Measurements from ENCODE around the gene LRG1. TPM values are rescaled to one million over a fixed set of nuclear protein-coding genes. Genes with fewer than 3 reads are reported as not detected.

LRG1 gene
- total and polyA plus RNA-seq, 2 of the 13 experiments (the other 11 are each of a cell fraction or from before 2014, with no cell fraction given): 12.0 to 39.3 TPM

DNA sequence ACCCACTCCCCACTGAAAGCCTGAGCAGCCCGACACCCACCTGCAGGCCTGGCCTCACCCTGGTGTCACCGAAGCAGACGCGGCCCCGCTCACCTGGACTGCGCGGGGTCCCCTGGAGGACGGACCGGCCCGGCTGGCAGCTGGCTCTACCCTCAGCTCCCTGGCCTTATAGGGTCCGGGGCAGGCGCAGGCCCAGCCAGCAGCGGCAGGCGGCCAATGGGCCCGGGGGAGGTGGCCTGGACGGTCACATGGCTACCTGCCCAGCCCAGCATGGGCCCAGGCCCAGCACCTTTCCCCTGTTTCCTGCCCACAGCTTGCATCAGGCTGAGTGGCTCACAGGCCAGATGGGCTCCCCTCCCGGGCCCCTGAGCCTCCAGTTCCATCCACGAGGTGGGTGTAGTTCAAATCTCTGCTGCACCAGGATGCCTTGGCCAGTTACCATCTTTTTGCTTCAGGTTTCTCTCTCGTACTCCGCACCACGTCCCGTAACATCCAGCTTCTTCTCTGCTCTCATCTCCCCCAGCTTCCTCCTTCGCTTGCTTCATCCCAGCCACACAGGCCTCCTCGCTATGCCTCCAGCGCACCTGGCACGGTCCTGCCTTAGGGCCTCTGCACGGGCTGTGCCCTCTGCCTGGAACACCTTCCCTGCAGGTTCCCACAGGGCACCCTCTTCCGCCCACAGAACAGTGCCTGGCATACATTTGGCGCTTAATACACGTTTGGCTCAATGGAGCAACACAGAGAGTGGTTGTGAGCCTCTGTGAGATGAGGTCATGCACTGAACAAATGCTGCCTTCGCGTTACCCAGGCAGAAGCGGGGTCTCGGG, 21.3 kb downstream of the LRG1 start, which contains the start of gene PLIN4 (continued):
- TF ChIP-seq ETV5 (CRISPR knock-in tag; IDR thresholded peaks at IDR 0.05; ENCODE audit: borderline replicate concordance) (peak; percentile 20; the same call in 1 of the 2 replicates), USF2 (IDR thresholded peaks at IDR 0.05; ENCODE audit: low read depth, low read length) (peak; percentile 61), USF2 (CRISPR knock-in tag; IDR thresholded peaks at IDR 0.05; ENCODE audit: borderline replicate concordance) (peak; percentile 66; the same call in 1 of the 2 replicates), MAZ (IDR thresholded peaks at IDR 0.05; ENCODE audit: borderline replicate concordance, low read depth, low read length) (no peak), MAZ (CRISPR knock-in tag; IDR thresholded peaks at IDR 0.05; ENCODE audit: low read depth) (peak; percentile 41; the same call in 1 of the 2 replicates), TBX2 (CRISPR knock-in tag; IDR thresholded peaks at IDR 0.05; ENCODE audit: borderline replicate concordance) (no peak; the same call in 1 of the 2 replicates), PPARG (CRISPR knock-in tag; conservative IDR thresholded peaks at IDR 0.05) (peak; percentile 87), ZNF235 (CRISPR knock-in tag; IDR thresholded peaks at IDR 0.05; ENCODE audit: borderline replicate concordance) (no peak), ERF (CRISPR knock-in tag; IDR thresholded peaks at IDR 0.05) (peak; percentile 80), RBFOX2 (IDR thresholded peaks at IDR 0.05; ENCODE audit: low read depth, low read length) (peak; percentile 71), ZNF572 (CRISPR knock-in tag; IDR thresholded peaks at IDR 0.05) (0 out of 2 replicates have a peak, but pooled peaks have one; percentile 34), RXRB (CRISPR knock-in tag; IDR thresholded peaks at IDR 0.05; ENCODE audit: borderline replicate concordance) (peak; percentile 71; the same call in 1 of the 2 replicates), ZNF616 (CRISPR knock-in tag; IDR thresholded peaks at IDR 0.05; ENCODE audit: low read depth) (0 out of 2 replicates have a peak, but pooled peaks have one; percentile 59), ZNF230 (CRISPR knock-in tag; IDR thresholded peaks at IDR 0.05) (no peak), NBN (conservative IDR thresholded peaks at IDR 0.05) (no peak), TGIF2 (CRISPR knock-in tag; IDR thresholded peaks at IDR 0.05) (no peak), SRY (CRISPR knock-in tag; IDR thresholded peaks at IDR 0.05) (0 out of 2 replicates have a peak, but pooled peaks have one; percentile 11), ZNF672 (CRISPR knock-in tag; IDR thresholded peaks at IDR 0.05) (no peak), IKZF5 (CRISPR knock-in tag; IDR thresholded peaks at IDR 0.05) (no peak), ELF1 (CRISPR knock-in tag; IDR thresholded peaks at IDR 0.05) (no peak; the same call in 1 of the 2 replicates), CEBPG (CRISPR knock-in tag; IDR thresholded peaks at IDR 0.05) (peak; percentile 66), ISL2 (CRISPR knock-in tag; IDR thresholded peaks at IDR 0.05) (no peak; the same call in 1 of the 2 replicates), MXD4 (CRISPR knock-in tag; IDR thresholded peaks at IDR 0.05) (peak; percentile 48; the same call in 1 of the 2 replicates), ZNF550 (CRISPR knock-in tag; IDR thresholded peaks at IDR 0.05; ENCODE audit: borderline replicate concordance) (peak; percentile 57; the same call in 1 of the 2 replicates), ZNF350 (CRISPR knock-in tag; IDR thresholded peaks at IDR 0.05; ENCODE audit: borderline replicate concordance, low read depth) (peak; percentile 29)
- TF ChIP-seq, protein P1, sequence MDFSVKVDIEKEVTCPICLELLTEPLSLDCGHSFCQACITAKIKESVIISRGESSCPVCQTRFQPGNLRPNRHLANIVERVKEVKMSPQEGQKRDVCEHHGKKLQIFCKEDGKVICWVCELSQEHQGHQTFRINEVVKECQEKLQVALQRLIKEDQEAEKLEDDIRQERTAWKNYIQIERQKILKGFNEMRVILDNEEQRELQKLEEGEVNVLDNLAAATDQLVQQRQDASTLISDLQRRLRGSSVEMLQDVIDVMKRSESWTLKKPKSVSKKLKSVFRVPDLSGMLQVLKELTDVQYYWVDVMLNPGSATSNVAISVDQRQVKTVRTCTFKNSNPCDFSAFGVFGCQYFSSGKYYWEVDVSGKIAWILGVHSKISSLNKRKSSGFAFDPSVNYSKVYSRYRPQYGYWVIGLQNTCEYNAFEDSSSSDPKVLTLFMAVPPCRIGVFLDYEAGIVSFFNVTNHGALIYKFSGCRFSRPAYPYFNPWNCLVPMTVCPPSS (IDR thresholded peaks at IDR 0.05): no peak
